Gastroesophageal sphincter (tissue), 3 donors: ENCODE data around the gene PEAK1.

ENCODE experiments used
- CTCF ChIP-seq, 4 experiments: fragments of 200-600 bp in 2 of 4; fragments of 450-650 bp in 2 of 4; sonication (generic) in 1 of 4; IDR thresholded peaks; one replicate each; pipeline ENCODE4 v1.5.1; 2017 to 2019; ENCODE audit warnings: antibody characterized with exemption in 4 of 4, mild to moderate bottlenecking in 2 of 4, moderate library complexity in 2 of 4
- EP300 ChIP-seq: sonication (generic); formaldehyde crosslinking; IDR thresholded peaks from one replicate; pipeline ENCODE4 v1.6.1; 2017; ENCODE audit warnings: antibody characterized with exemption, mild to moderate bottlenecking

- TF ChIP-seq CTCF (IDR thresholded peaks at IDR 0.05) (peak in 2 of 4 experiments; percentile 7 to 56), EP300 (no peak)
Measured at GRCh38 chr15:77418966-77419835, 703 bp downstream of the PEAK1 start.
